Suprapubic skin (tissue), 4 donors: ENCODE results near the gene ZSWIM5.

Experiments used
- EP300 ChIP-seq: sonication (generic); formaldehyde crosslinking; IDR thresholded peaks from one replicate; pipeline ENCODE4 v1.6.1; 2017; ENCODE audit warnings: antibody characterized with exemption
- POLR2A ChIP-seq, 2 donors: fragments of 450-650 bp; IDR thresholded peaks; one replicate each; pipeline ENCODE4 v1.6.1; 2017; ENCODE audit warnings: antibody characterized with exemption in 2 of 2, mild to moderate bottlenecking in 2 of 2, moderate library complexity in 2 of 2
- POLR2AphosphoS5 ChIP-seq, 3 donors: sonication (generic); formaldehyde crosslinking; IDR thresholded peaks; one replicate each; pipeline ENCODE4 v1.6.1; 2017; ENCODE audit warnings: antibody characterized with exemption in 3 of 3
- TF ChIP-seq, protein P1 (sequence below), 2 donors: fragments of 200-600 bp in 1 of 2; fragments of 450-650 bp in 1 of 2; sonication (generic) in 1 of 2; IDR thresholded peaks; one replicate each; pipeline ENCODE4 v1.5.1; 2016 to 2019; ENCODE audit warnings: antibody characterized with exemption in 2 of 2, mild to moderate bottlenecking in 1 of 2, moderate library complexity in 1 of 2

DNA sequence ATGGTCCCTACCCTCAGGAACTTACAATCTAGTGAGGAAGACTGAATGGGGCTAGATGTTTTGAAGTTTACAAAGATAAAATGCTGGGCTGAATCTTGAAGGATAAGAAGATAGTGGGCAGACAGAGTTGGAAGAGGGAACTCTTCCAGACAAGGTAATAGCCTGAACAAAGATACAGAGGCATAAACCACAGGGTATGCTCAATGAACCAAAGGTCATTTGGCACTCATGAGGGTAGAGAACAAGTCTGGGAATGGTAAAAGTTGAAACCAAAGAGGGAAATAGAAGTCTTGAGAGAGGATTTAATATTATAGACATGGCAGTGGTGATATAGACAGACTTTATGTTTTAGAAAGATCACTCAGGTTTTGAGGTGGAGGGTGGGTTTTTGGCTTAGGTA, 48.1 kb upstream of the ZSWIM5 start:
- TF ChIP-seq, protein P1, sequence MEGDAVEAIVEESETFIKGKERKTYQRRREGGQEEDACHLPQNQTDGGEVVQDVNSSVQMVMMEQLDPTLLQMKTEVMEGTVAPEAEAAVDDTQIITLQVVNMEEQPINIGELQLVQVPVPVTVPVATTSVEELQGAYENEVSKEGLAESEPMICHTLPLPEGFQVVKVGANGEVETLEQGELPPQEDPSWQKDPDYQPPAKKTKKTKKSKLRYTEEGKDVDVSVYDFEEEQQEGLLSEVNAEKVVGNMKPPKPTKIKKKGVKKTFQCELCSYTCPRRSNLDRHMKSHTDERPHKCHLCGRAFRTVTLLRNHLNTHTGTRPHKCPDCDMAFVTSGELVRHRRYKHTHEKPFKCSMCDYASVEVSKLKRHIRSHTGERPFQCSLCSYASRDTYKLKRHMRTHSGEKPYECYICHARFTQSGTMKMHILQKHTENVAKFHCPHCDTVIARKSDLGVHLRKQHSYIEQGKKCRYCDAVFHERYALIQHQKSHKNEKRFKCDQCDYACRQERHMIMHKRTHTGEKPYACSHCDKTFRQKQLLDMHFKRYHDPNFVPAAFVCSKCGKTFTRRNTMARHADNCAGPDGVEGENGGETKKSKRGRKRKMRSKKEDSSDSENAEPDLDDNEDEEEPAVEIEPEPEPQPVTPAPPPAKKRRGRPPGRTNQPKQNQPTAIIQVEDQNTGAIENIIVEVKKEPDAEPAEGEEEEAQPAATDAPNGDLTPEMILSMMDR (IDR thresholded peaks at IDR 0.05), result no peak
- TF ChIP-seq POLR2A (IDR thresholded peaks at IDR 0.05), result no peak
- TF ChIP-seq EP300, result no peak
- no peak for TF ChIP-seq POLR2AphosphoS5 (IDR thresholded peaks at IDR 0.05)
